Islet precursor cell (in vitro differentiated cells): ENCODE measurements around the gene DYNC1I1.

Experiments used
- DNase-seq: peaks from one replicate; pipeline ENCODE4 v3.0.0-alpha.2; 2018

DYNC1I1 gene

GRCh38 chr7:96097835-96098234, 325.5 kb downstream of the DYNC1I1 start:
- no peak for DNase-seq

- no peak for DNase-seq
Observed at GRCh38 chr7:96100737-96101136, 328.4 kb downstream of the DYNC1I1 start.

GRCh38 chr7:96102096-96102811, 329.9 kb downstream of the DYNC1I1 start:
- no peak for DNase-seq

DNA sequence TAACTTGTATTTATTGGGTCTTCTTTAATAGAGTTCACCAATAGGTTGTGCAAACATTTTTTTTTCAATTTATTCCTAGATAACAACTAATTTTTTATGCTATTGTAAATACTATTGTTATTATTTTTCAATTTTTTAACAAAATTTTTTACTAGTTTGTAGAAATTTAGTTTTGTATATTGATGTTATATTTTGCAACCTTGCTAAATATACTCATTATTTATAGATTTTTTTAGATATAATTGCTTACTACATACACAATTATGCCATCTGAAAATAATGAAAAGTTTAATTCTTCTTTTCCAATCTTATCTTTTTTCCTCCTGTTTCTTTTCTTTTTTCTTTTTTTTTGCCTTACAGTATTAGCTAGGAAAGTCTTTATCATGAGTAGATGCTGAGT, 332.6 kb downstream of the DYNC1I1 start:
- no peak for DNase-seq

GRCh38 chr7:96111405-96111804, 339.1 kb downstream of the DYNC1I1 start:
- DNase-seq: no peak

- DNase-seq: no peak
Observed at GRCh38 chr7:96114190-96114589, 341.8 kb downstream of the DYNC1I1 start.

DNA sequence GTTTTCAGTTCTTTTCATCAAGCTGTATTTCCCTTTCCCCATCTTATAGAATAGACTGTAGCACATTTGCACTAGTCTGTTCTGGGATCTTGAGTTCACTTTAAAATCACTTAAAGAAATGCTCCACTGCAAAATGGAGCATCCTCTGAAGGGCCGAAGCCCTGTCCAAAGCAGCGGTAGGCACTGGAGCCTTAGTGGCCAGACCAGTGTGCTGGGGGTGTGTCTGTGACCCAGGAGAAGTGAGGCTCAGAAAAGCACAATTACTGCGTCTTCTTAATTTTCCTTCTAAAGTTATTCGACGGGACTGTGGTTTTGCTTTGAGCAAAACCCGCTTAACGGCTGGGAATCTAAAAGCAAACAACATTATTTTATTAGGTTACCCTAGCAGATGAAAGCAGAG, 343.8 kb downstream of the DYNC1I1 start:
- peak; percentile 57 for DNase-seq

GRCh38 chr7:96118449-96119001, 346.2 kb downstream of the DYNC1I1 start:
- DNase-seq: peak; percentile 84

GRCh38 chr7:96120445-96121225, 348.3 kb downstream of the DYNC1I1 start:
- DNase-seq: no peak

DNA sequence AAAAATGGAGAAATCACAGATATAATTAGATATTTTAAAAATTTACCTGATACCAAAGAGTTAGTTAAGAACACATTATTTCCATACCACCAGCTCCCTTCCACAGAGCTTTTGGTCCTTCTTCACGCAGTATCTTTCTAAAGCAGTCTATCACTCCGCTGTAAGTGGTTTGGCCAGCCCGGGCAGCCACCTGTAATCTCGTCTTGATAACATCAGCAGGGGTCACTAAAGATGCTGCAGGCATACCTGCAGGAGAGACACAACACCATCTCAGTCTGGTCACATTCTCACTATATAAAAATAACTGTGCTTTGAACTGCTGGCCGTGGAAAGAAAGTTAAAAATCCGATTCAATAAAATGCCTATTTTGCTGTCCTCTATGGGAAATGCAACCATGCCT, 349.4 kb downstream of the DYNC1I1 start:
- peak; percentile 65 for DNase-seq

- no peak for DNase-seq
Observed at GRCh38 chr7:96122746-96123145, 350.4 kb downstream of the DYNC1I1 start.

GRCh38 chr7:96126382-96126781, 354.0 kb downstream of the DYNC1I1 start:
- DNase-seq: no peak

DNA sequence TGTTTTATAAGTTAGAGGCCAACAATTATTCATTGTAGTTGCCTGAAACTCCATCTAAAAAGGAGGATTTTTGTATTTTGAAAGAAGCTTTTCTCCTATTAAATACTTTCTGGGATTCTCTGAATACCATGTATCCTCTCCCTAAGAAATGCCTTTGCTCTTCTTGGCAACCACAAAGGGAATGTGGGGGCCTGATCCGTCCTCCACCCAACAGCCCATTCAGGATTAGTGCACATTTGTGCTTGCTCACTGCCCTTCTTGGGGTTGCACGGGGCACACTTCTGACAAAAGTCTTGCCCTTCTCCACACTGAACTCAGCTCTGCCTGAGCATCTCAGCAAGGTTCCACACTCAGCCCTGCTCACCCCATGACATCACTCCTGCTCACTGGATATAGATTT, 355.4 kb downstream of the DYNC1I1 start:
- no peak for DNase-seq

DNA sequence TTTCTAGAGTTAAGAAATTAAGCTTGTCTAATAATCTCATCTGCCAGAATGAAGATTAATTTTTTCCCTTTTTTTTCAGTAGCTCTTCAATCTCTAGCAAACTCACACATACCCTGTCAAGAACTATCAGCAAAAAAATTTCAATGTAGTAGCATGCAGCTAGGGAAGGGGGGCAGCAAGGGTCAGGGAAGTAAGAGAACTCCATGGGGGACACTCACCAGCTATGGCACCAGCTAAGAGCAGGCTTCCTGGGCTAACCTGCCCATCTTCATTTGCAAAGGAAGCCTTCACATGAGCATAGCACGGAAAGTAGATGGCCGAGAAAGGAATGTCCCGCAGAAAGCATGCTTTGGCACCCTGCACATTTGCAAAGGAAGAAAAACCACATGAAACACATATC, 359.2 kb downstream of the DYNC1I1 start:
- peak; percentile 57 for DNase-seq

GRCh38 chr7:96135241-96135640, 362.9 kb downstream of the DYNC1I1 start:
- peak; percentile 75 for DNase-seq

DNA sequence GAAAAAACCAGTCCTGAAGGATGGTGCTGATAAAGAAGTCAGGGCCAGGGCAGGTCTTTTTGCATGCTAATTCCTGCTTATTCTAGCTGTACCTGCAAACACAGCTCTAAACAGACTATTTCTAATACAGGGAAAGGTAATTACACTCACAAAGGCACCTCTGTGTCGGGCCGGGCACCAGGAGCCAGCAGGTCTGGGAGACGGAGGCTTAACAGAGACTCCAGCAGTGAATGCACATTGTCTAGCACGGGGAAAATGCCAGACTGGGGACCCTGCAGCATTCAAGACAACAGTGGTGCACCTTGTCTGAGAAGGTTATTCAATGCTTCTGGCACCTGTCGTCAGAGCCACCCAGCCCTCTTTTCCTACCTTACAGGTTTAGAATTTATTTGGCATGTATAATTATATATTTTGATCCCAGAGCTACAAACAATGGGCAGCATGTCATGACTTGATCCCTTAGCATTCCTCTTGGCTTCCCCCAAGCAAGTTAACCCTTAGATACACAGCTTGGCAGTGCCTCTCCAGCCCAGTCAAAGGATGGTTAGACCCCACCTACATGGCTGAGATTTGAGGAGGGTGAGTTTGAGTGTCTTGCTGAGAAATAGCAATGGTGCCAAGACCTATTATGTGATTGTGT, 364.4 kb downstream of the DYNC1I1 start:
- DNase-seq: peak; percentile 96

GRCh38 chr7:96143495-96144259, 371.3 kb downstream of the DYNC1I1 start:
- DNase-seq: peak; percentile 74

- DNase-seq: no peak
Observed at GRCh38 chr7:96144260-96144526, 371.8 kb downstream of the DYNC1I1 start.
